PC-3 (cell line): ENCODE results near the gene CSMD2.

Experiments
- CTCF ChIP-seq: fragments of 300-600 bp; sonication (generic); conservative IDR thresholded peaks from 2 replicates; pipeline ENCODE4 v1.5.1; 2017; ENCODE audit warnings: antibody characterized with exemption, low read depth, mild to moderate bottlenecking, low read length
- EZH2 ChIP-seq: fragments of 300-600 bp; sonication (generic); IDR thresholded peaks from one replicate; pipeline ENCODE4 v1.6.1; 2017; ENCODE audit warnings: antibody characterized with exemption, mild to moderate bottlenecking, low read length; ENCODE audit not compliant: unreplicated experiment

- TF ChIP-seq CTCF (no peak), EZH2 (no peak)
These were observed 266.6 kb downstream of the CSMD2 start for GRCh38 chr1:33898406-33898805.
